ENCODE data around the gene ARID1B.

GRCh38 chr6:157047328-157047727, 270.1 kb downstream of the ARID1B start:
- TF ChIP-seq, protein P1, sequence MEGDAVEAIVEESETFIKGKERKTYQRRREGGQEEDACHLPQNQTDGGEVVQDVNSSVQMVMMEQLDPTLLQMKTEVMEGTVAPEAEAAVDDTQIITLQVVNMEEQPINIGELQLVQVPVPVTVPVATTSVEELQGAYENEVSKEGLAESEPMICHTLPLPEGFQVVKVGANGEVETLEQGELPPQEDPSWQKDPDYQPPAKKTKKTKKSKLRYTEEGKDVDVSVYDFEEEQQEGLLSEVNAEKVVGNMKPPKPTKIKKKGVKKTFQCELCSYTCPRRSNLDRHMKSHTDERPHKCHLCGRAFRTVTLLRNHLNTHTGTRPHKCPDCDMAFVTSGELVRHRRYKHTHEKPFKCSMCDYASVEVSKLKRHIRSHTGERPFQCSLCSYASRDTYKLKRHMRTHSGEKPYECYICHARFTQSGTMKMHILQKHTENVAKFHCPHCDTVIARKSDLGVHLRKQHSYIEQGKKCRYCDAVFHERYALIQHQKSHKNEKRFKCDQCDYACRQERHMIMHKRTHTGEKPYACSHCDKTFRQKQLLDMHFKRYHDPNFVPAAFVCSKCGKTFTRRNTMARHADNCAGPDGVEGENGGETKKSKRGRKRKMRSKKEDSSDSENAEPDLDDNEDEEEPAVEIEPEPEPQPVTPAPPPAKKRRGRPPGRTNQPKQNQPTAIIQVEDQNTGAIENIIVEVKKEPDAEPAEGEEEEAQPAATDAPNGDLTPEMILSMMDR (IDR thresholded peaks at IDR 0.05): no peak
- TF ChIP-seq POLR2A (IDR thresholded peaks at IDR 0.05): no peak
- TF ChIP-seq POLR2AphosphoS5 (IDR thresholded peaks at IDR 0.05): no peak
- no peak for TF ChIP-seq EP300 (IDR thresholded peaks at IDR 0.05)
